H1 (cell line): ENCODE measurements around the gene TBCB. TPM values are rescaled to one million over a fixed set of nuclear protein-coding genes. Genes with fewer than 3 reads are reported as not detected.

Experiments
- CTCF ChIA-PET: fragments of 300-600 bp; sonication (Branson Sonifier 250); formaldehyde crosslinking; loops from one replicate; lab custom pipeline; 2021; ENCODE audit not compliant: partially characterized antibody; lab: Charles Lee
- POLR2A ChIA-PET: fragments of 300-600 bp; sonication (Branson Sonifier 250); formaldehyde crosslinking; loops from one replicate; lab custom pipeline; 2021; ENCODE audit warnings: inconsistent platforms; ENCODE audit not compliant: partially characterized antibody; lab: Charles Lee
- DNase-seq, 2 experiments: peaks; one replicate each; pipeline versions ENCODE4 v3.0.0 to v3.0.0-alpha.2; 2010 to 2022; ENCODE audit warnings: low spot score in 2 of 2, low read depth in 1 of 2, mixed read lengths in 1 of 2
- FAIRE-seq: peaks from 2 replicates; lab custom pipeline; 2011; peaks lifted over from hg19 to GRCh38; lab: Jason Lieb, UNC
- H2AFZ ChIP-seq: 2 replicates; pipeline ENCODE4 v1.8.1; 2012; ENCODE audit warnings: low read length, inconsistent platforms
- H2AK5ac ChIP-seq: 2 replicates; pipeline ENCODE4 v1.6.1; 2013; ENCODE audit warnings: low read depth, low read length
- H2BK120ac ChIP-seq: replicated peaks from 2 replicates; pipeline ENCODE3; 2013; ENCODE audit warnings: low read depth, low read length, inconsistent platforms
- H2BK12ac ChIP-seq: 2 replicates; pipeline ENCODE4 v1.6.1; 2013; ENCODE audit warnings: low read depth, low read length
- H2BK15ac ChIP-seq: 2 replicates; pipeline ENCODE4 v1.6.1; 2013; ENCODE audit warnings: low read length
- H2BK20ac ChIP-seq: 2 replicates; pipeline ENCODE4 v1.6.1; 2013; ENCODE audit warnings: low read length
- H2BK5ac ChIP-seq: 2 replicates; pipeline ENCODE4 v1.6.1; 2013; ENCODE audit warnings: low read depth, low read length
- H3K14ac ChIP-seq: 2 replicates; pipeline ENCODE4 v1.6.1; 2013; ENCODE audit warnings: inconsistent platforms; ENCODE audit not compliant: insufficient read length
- H3K18ac ChIP-seq: 2 replicates; pipeline ENCODE4 v1.6.1; 2013; ENCODE audit warnings: low read length; ENCODE audit errors: extremely low read depth
- H3K23ac ChIP-seq: 2 replicates; pipeline ENCODE4 v1.6.1; 2013; ENCODE audit warnings: inconsistent platforms; ENCODE audit not compliant: insufficient read length
- H3K23me2 ChIP-seq: 2 replicates; pipeline ENCODE4 v1.6.1; 2013; ENCODE audit warnings: low read depth, low read length
- H3K27ac ChIP-seq: 2 replicates; pipeline ENCODE4 v1.6.1; 2011; ENCODE audit warnings: low read depth, low read length, inconsistent platforms
- H3K27me3 ChIP-seq, 4 experiments: replicated peaks in 1 of 4; 1 replicate in 1 of 4; 2 replicates in 3 of 4; pipeline versions ENCODE4 v1.6.1 to v1.8.1; 2011 to 2013; ENCODE audit warnings: low read length in 3 of 4, mild to moderate bottlenecking in 3 of 4, inconsistent platforms in 2 of 4, mixed read lengths in 2 of 4, moderate library complexity in 1 of 4; ENCODE audit not compliant: control insufficient read depth in 3 of 4, insufficient read depth in 3 of 4; ENCODE audit errors: extremely low read depth in 1 of 4
- H3K36me3 ChIP-seq, 4 experiments: 2 replicates each; pipeline versions ENCODE4 v1.6.1 to v1.8.1; 2011 to 2013; ENCODE audit warnings: mild to moderate bottlenecking in 4 of 4, low read length in 3 of 4, moderate library complexity in 2 of 4, control low read depth in 1 of 4, inconsistent platforms in 1 of 4; ENCODE audit not compliant: insufficient read depth in 4 of 4, control insufficient read depth in 2 of 4
- H3K4ac ChIP-seq: replicated peaks from 2 replicates; pipeline ENCODE3; 2013; ENCODE audit warnings: low read length, low read depth, mixed read lengths, inconsistent platforms; ENCODE audit not compliant: insufficient read length
- H3K4me1 ChIP-seq, 4 experiments: replicated peaks in 1 of 4; 1 replicate in 1 of 4; 2 replicates in 3 of 4; pipeline versions ENCODE4 v1.6.1 to v1.8.1; 2011 to 2013; ENCODE audit warnings: low read length in 3 of 4, inconsistent platforms in 2 of 4, mixed read lengths in 1 of 4; ENCODE audit not compliant: insufficient read depth in 4 of 4, control insufficient read depth in 3 of 4
- H3K4me2 ChIP-seq, 2 experiments: 2 replicates each; pipeline versions ENCODE4 v1.6.1 to v1.8.1; 2011 to 2013; ENCODE audit warnings: low read depth in 2 of 2, low read length in 2 of 2, control low read depth in 1 of 2, inconsistent platforms in 1 of 2, mild to moderate bottlenecking in 1 of 2; ENCODE audit not compliant: insufficient read depth in 1 of 2
- H3K4me3 ChIP-seq, 4 experiments: fragments of 200-600, 300-600 bp in 1 of 4; sonication (generic), shearing (Covaris generic), sonication (Bioruptor Twin) in 1 of 4; 2 replicates each; pipeline versions ENCODE4 v1.5.1 to v1.8.1; 2011 to 2016; ENCODE audit warnings: low read length in 4 of 4, low read depth in 3 of 4, control low read depth in 2 of 4, inconsistent platforms in 2 of 4, mild to moderate bottlenecking in 2 of 4, mixed read lengths in 1 of 4, moderate library complexity in 1 of 4; ENCODE audit not compliant: insufficient read depth in 2 of 4; ENCODE audit errors: extremely low read depth in 1 of 4
- H3K56ac ChIP-seq: replicated peaks from 2 replicates; pipeline ENCODE3; 2013; ENCODE audit warnings: low read depth, mild to moderate bottlenecking, mixed read lengths, low read length, inconsistent platforms; ENCODE audit not compliant: insufficient read length
- H3K79me1 ChIP-seq: 2 replicates; pipeline ENCODE4 v1.6.1; 2013; ENCODE audit warnings: low read depth, low read length, control low read depth
- H3K79me2 ChIP-seq, 2 experiments: 2 replicates each; pipeline versions ENCODE4 v1.6.1 to v1.8.1; 2012 to 2013; ENCODE audit warnings: low read length in 2 of 2, mild to moderate bottlenecking in 2 of 2, inconsistent platforms in 1 of 2; ENCODE audit not compliant: insufficient read depth in 2 of 2, control insufficient read depth in 1 of 2
- H3K9ac ChIP-seq, 4 experiments: replicated peaks in 1 of 4; 1 replicate in 1 of 4; 2 replicates in 3 of 4; pipeline versions ENCODE4 v1.6.1 to v1.8.1; 2011 to 2013; ENCODE audit warnings: low read depth in 3 of 4, low read length in 3 of 4, control low read depth in 2 of 4, mild to moderate bottlenecking in 2 of 4, moderate library complexity in 2 of 4, inconsistent platforms in 1 of 4; ENCODE audit errors: extremely low read depth in 1 of 4
- H3K9me3 ChIP-seq, 2 experiments: 2 replicates each; pipeline versions ENCODE4 v1.6.1 to v1.8.1; 2012 to 2013; ENCODE audit warnings: mild to moderate bottlenecking in 2 of 2, moderate library complexity in 2 of 2, control low read depth in 1 of 2, inconsistent platforms in 1 of 2, low read depth in 1 of 2, low read length in 1 of 2, mixed read lengths in 1 of 2; ENCODE audit not compliant: insufficient read depth in 2 of 2
- H4K20me1 ChIP-seq, 2 experiments: replicated peaks in 1 of 2; 2 replicates each; pipeline versions ENCODE3 to v1.8.1; 2011 to 2013; ENCODE audit warnings: inconsistent platforms in 2 of 2, low read length in 2 of 2, mild to moderate bottlenecking in 1 of 2; ENCODE audit not compliant: insufficient read depth in 2 of 2, control insufficient read depth in 1 of 2
- H4K5ac ChIP-seq: 2 replicates; pipeline ENCODE4 v1.6.1; 2013; ENCODE audit warnings: low read length, low read depth, mixed read lengths, inconsistent platforms; ENCODE audit not compliant: insufficient read length
- H4K8ac ChIP-seq: 2 replicates; pipeline ENCODE4 v1.8.0; 2013; ENCODE audit warnings: mild to moderate bottlenecking, moderate library complexity, low read length, inconsistent platforms; ENCODE audit not compliant: insufficient read depth; ENCODE audit errors: extremely low read depth
- H4K91ac ChIP-seq: replicated peaks from 2 replicates; pipeline ENCODE3; 2013; ENCODE audit warnings: low read length, mixed read lengths, inconsistent platforms; ENCODE audit not compliant: insufficient read length
- ASH2L ChIP-seq: fragments of 200-600, 300-600 bp; sonication (generic); IDR thresholded peaks from one replicate; pipeline ENCODE4 v1.7.1; 2017; ENCODE audit warnings: low read length
- FOSL1 ChIP-seq: IDR thresholded peaks from 2 replicates; pipeline ENCODE4 v1.6.1; 2011; ENCODE audit warnings: mild to moderate bottlenecking, low read depth, low read length, moderate library complexity; ENCODE audit not compliant: insufficient read depth
- PHF8 ChIP-seq: fragments of 200-600 bp; sonication (generic); conservative IDR thresholded peaks from 2 replicates; pipeline ENCODE4 v1.7.1; 2012; ENCODE audit warnings: low read depth, mild to moderate bottlenecking, inconsistent platforms, low read length, moderate library complexity
- RFX5 ChIP-seq: IDR thresholded peaks from 2 replicates; pipeline ENCODE4 v1.6.1; 2011; ENCODE audit warnings: low read depth, low read length, improper control_type of control experiment, borderline replicate concordance
- SRF ChIP-seq: IDR thresholded peaks from 2 replicates; pipeline ENCODE4 v1.6.1; 2011; ENCODE audit warnings: mild to moderate bottlenecking, low read depth, low read length, moderate library complexity
- TEAD4 ChIP-seq: IDR thresholded peaks from 2 replicates; pipeline ENCODE4 v1.6.1; 2012; ENCODE audit warnings: low read depth, low read length, inconsistent platforms, mixed read lengths
- YY1 ChIP-seq: IDR thresholded peaks from 2 replicates; pipeline ENCODE4 v1.6.1; 2011; ENCODE audit warnings: low read depth, mild to moderate bottlenecking, low read length
- WGBS, 2 experiments: shearing (Covaris generic) in 1 of 2; methylation state at CpG; one replicate each; pipeline versions ENCODE4 v1.1.6 to v1.1.7; 2013 to 2015; ENCODE audit warnings: low lambda C conversion rate in 2 of 2, mixed read lengths in 2 of 2, inconsistent platforms in 1 of 2, low coverage in 1 of 2, missing lambda C conversion rate in 1 of 2; ENCODE audit not compliant: insufficient replicate concordance in 2 of 2, insufficient coverage in 1 of 2, insufficient read length in 1 of 2; ENCODE audit errors: extremely low coverage in 1 of 2, missing lambda C conversion rate in 1 of 2; 5-methylcytosine and 5-hydroxymethylcytosine counted together
- polyA plus RNA-seq, 7 experiments: library from polyadenylated mRNA; depleted of rRNA in 3 of 7; stranded (reverse) in 5 of 7; unstranded in 2 of 7; fragments of >200 nt in 5 of 7; fragments of 200-250 nt in 2 of 7; gene quantifications; 1 replicate in 5 of 7; 2 replicates in 1 of 7; 4 replicates in 1 of 7; pipeline versions ENCODE4 v1.2.1 to v1.2.3, GENCODE V29; 2011 to 2013; ENCODE audit warnings: missing spikeins in 2 of 7, mixed read lengths in 2 of 7
- total RNA-seq: library from RNA; stranded (reverse); fragmentation: NEBNext Ultra II Directional; extraction: Animal tissue kit (Norgen Biotek cat#: 25700); gene quantifications from 2 replicates; pipeline ENCODE4 v1.2.1, GENCODE V29; 2021
- TF ChIP-seq, protein P1 (sequence below), 3 experiments: IDR thresholded peaks; 1 replicate in 2 of 3; 2 replicates in 1 of 3; pipeline versions ENCODE4 v1.5.1 to v1.6.1; 2011; ENCODE audit warnings: low read length in 3 of 3, mild to moderate bottlenecking in 3 of 3, inconsistent platforms in 2 of 3, low read depth in 1 of 3, moderate library complexity in 1 of 3; ENCODE audit not compliant: insufficient read depth in 1 of 3; ENCODE audit errors: control extremely low read depth in 1 of 3

Gene TBCB
- total and polyA plus RNA-seq, 2 of the 8 experiments (the other 6 are each of a cell fraction or from before 2014, with no cell fraction given): 153 to 286 TPM

DNA sequence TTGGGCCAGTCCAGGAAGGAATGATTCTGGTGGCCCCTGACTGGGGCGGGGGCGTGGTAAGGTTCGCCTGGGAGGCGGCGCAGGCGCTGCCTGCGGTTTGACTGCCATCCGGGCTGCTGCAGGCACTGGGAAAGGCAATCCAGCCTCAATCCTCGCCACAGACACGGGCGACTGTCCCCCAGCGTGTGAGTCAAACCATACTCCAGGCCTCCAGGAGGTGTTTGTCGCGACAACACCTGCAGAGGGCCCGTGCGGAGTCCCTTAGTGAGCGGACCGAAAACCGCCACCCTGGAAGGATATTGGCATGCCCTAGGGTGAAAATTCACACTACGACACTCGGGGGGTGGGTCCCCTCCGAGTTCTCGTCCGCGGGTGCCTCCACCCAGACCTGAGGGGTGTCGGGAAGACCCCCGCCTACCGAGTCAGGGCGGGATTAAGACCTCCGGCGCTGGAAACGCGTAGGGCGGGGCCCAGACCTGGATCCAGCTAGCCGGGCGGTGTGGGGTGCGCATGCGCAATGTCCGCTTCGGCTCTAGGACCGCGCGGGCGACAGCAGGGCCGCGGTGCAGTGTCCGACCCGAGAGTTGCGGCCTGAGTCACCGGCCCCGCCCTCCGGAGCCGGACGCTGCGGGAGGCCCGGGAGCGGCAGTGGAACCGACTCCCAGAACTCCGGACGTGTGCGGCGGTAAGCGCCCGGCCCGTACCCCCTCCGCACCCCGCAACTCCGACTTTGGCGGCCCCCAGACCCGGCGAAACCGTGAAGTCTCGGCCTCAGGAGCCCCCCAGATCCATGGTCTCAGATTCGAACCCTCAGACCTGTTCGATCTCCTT lies 24.4 kb downstream of the TBCB start, which contains the start of gene CAPNS1:
CAPNS1 (plus strand) TSS at position 594 of the 831 bp plus-strand sequence. CDS start 946 bp downstream, outside the sequence.
- Histone ChIP-seq H3K14ac (no peak within 1 kb of the TSS), H2BK120ac (peak within 1 kb of the TSS; percentile 63), H3K23ac (no peak within 1 kb of the TSS), H4K8ac (peak within 1 kb of the TSS; percentile 75), H2AFZ (peak within 1 kb of the TSS; percentile 23; the same call in 1 of the 2 replicates), H2AK5ac (no peak within 1 kb of the TSS), H4K91ac (peak within 1 kb of the TSS; percentile 88), H2BK5ac (peak within 1 kb of the TSS; percentile 90; the same call in 1 of the 2 replicates), H3K23me2 (peaks cover 13% of the 10 kb centered on the region; the same call in 1 of the 2 replicates), H2BK15ac (0 out of 2 replicates have a peak within 1 kb of the TSS, but pooled peaks have one; percentile 65), H3K18ac (peak within 1 kb of the TSS; percentile 90), H3K27ac (peak within 1 kb of the TSS; percentile 36; the same call in 1 of the 2 replicates), H3K4ac (peak within 1 kb of the TSS; percentile 84), H4K20me1 (peaks cover 0 to 3% of the 10 kb centered on the region in 2 experiments), H2BK20ac (no peak within 1 kb of the TSS), H2BK12ac (0 out of 2 replicates have a peak within 1 kb of the TSS, but pooled peaks have one; percentile 63), H3K27me3 (no peaks in the 10 kb centered on the region), H3K4me3 (peak within 1 kb of the TSS; percentile 89 to 98 (median 97)), H4K5ac (peak within 1 kb of the TSS; percentile 85), H3K56ac (peak within 1 kb of the TSS; percentile 79), H3K79me1 (peaks cover 3% of the 10 kb centered on the region), H3K9me3 (no peaks in the 10 kb centered on the region), H3K9ac (peak within 1 kb of the TSS; percentile 71 to 83 (median 76)), H3K36me3 (peaks cover 6 to 17% (median 14%) of the 10 kb centered on the region in 4 experiments), H3K4me2 (peak within 1 kb of the TSS; percentile 78 to 96), H3K4me1 (peaks cover 0 to 6% (median 5%) of the 10 kb centered on the region in 4 experiments; a peak in 3 of 7 replicates), H3K79me2 (peaks cover 0 to 12% of the 10 kb centered on the region in 2 experiments; a peak in 1 of 4 replicates)
- POLR2A ChIA-PET: interaction anchor here (0.6 to 2.0 kb wide), 13 partner anchors 10 to 1260 kb away, joined by 3 to 13 read pairs (median 4); partner anchors contain the start of genes THAP8, WDR62, ZNF146 and ZNF565
- WGBS, 2 experiments: 5% methylated on average over 30 of the region's 75 CpGs; no CpG with 5 or more reads in 1 of the 2 experiments
- DNase-seq (peak; percentile 91 to 98), FAIRE-seq (no peak)
- CTCF ChIA-PET: interaction anchor here (1.0 to 2.7 kb wide), 6 partner anchors 11 to 33 kb away, joined by 3 to 18 read pairs (median 4); no protein-coding TSS in a partner anchor
- TF ChIP-seq SRF (no peak), FOSL1 (peak; percentile 99), ASH2L (peak; percentile 78), PHF8 (no peak), TEAD4 (no peak), RFX5 (no peak), YY1 (no peak)
- TF ChIP-seq, protein P1, sequence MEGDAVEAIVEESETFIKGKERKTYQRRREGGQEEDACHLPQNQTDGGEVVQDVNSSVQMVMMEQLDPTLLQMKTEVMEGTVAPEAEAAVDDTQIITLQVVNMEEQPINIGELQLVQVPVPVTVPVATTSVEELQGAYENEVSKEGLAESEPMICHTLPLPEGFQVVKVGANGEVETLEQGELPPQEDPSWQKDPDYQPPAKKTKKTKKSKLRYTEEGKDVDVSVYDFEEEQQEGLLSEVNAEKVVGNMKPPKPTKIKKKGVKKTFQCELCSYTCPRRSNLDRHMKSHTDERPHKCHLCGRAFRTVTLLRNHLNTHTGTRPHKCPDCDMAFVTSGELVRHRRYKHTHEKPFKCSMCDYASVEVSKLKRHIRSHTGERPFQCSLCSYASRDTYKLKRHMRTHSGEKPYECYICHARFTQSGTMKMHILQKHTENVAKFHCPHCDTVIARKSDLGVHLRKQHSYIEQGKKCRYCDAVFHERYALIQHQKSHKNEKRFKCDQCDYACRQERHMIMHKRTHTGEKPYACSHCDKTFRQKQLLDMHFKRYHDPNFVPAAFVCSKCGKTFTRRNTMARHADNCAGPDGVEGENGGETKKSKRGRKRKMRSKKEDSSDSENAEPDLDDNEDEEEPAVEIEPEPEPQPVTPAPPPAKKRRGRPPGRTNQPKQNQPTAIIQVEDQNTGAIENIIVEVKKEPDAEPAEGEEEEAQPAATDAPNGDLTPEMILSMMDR (IDR thresholded peaks at IDR 0.05; ENCODE audit: control extremely low read depth in 1 of 3, insufficient read depth in 1 of 3, low read depth in 1 of 3, low read length in 3 of 3): peak in 2 of 3 experiments; percentile 4 to 14; a peak in 2 of 4 replicates
